Activated gamma-delta T cell (primary cell): ENCODE results near the gene PTCD2.
"Not testable (repeated sequence)": the region's sequence is repeated elsewhere in the genome, so short reads cannot be mapped to it uniquely, and the experiment has no call there.

Source experiments
- DNase-seq: peaks from one replicate; lab custom pipeline; 2025; lab: John Stamatoyannopoulos, UW

PTCD2 gene

GRCh38 chr5:72379936-72380335 is 59.8 kb downstream of the PTCD2 start:
- DNase-seq: no peak

- DNase-seq: no peak
Observed at GRCh38 chr5:72380492-72381274, 60.5 kb downstream of the PTCD2 start.

GRCh38 chr5:72383280-72383679 is 63.1 kb downstream of the PTCD2 start:
- no peak for DNase-seq

GRCh38 chr5:72383726-72384125 is 63.6 kb downstream of the PTCD2 start:
- no peak for DNase-seq

DNA sequence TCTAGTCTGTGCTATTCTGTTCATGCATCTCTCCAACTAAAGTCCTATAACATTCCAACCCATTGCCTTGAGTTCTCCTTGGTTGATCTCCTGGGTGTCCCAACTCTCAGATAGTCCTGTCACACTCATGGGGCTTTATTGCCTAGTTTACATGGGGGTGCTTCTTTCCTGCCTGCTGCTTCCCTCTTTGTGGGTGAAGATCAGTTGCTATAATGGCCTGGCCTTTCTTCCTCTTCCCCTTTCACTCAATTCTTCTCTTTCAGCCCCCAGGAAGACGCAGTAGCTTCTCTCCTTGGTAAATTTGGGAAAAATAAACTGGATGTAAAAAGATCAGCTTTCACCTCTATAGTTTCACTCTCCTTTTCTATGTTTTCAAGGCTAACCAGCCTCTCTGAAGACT is 66.5 kb downstream of the PTCD2 start:
- no peak for DNase-seq

- no peak for DNase-seq
Observed at GRCh38 chr5:72387985-72388384, 67.8 kb downstream of the PTCD2 start.

GRCh38 chr5:72388646-72389045 is 68.5 kb downstream of the PTCD2 start:
- DNase-seq: no peak

- no peak for DNase-seq
Observed at GRCh38 chr5:72390836-72391235, 70.7 kb downstream of the PTCD2 start.

- DNase-seq: no peak
Observed at GRCh38 chr5:72392326-72392733, 72.2 kb downstream of the PTCD2 start.

DNA sequence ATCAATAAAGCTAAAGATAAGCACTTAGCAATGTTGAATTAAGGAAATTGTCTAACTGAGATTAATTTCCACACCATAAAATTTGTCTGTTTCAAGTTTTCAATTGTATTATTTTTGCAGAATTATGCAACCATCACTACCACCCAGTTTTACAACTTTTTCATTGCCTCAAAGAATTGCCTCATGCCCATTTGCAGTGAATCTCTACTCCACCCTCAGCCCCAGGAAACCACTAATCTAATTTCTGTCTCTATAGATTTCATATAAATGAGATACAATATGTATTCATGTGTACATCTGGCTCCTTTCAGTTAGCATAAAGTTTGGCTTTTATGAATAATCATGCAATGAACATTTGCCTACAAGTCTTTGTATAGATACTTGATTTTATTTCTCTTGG is 72.9 kb downstream of the PTCD2 start:
- DNase-seq: no peak

DNA sequence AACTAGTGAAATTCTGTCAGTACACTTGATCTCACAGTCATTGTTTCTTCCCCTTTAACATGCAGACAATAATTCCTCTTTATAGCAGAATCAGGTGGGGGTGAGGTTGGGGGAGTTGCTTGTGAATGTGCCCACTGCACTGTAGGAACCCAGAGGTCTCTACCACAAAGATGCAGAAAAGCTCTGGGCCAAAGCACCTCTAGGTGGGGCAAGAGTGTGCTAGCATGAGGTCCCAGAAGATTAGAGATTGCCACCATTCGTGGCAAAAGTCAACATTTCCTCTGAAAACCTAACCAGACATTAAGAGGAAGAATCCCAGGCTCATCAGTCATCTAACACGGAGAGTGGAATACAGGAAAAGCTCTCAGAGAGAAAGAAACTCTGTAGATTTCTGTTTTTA is 74.5 kb downstream of the PTCD2 start:
- no peak for DNase-seq

- no peak for DNase-seq
Observed at GRCh38 chr5:72397836-72398235, 77.7 kb downstream of the PTCD2 start.

DNA sequence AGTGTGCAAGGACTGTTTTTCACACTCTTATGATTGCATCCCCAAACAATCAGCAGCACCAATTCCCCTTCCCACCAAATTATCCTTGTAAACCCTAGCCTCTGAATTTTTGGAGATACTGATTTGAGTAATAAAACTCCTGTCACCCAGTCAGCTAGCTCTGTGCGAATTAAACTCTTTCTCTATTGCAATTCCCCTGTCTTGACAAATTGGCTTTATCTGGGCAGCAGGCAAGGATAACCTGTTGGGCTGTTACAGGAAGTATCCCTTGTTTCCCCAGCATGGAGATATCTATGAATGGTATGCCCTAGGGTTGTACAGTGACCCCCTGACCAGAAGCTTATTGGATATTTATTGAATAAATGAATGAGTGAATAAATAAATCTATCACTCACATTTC is 80.8 kb downstream of the PTCD2 start:
- no peak for DNase-seq

DNA sequence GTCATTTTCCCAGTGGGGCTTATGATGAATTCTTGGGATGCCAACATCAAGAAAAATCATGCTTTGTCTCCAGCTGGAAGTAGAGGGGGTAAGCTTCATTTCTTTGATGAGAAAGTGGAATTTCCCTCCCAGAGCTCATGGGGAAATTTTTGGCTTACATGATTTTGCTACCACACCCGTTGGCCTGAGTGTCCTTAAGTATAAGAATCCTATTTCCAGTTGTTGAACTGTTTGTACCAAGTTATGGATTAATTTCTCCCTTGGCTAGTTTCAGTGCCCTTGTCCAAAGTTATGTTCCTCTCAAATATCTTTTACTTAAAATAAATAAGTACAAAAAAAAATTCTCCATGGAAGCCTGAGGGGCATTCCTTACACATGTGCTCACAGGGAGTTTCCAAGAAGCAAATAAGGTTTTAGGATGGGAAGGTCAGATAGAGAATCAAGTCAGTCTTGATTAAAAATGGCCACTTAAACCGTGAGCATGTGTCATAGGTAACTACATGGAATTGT is 82.3 kb downstream of the PTCD2 start:
- no peak for DNase-seq

- no peak for DNase-seq
Observed at GRCh38 chr5:72402959-72403628, 82.9 kb downstream of the PTCD2 start.

DNA sequence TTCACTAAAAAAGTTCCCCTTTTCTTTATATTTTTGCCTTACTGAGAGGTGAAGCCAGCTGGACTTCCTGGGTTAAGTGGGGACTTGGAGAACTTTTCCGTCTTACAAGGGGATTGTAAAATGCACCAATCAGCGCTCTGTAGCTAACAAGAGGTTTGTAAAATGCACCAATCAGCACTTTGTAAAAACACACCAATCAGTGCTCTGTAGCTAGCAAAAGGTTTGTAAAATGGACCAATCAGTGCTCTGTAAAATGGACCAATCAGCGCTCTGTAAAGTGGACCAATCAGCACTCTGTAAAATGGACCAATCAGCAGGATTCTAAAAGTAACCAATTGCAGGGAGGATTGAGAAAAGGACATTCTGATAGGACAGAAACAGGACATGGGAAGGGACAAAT is 84.6 kb downstream of the PTCD2 start:
- DNase-seq: not testable (repeated sequence)

- DNase-seq: no peak
Observed at GRCh38 chr5:72407078-72407477, 86.9 kb downstream of the PTCD2 start.

- DNase-seq: no peak
Observed at GRCh38 chr5:72407541-72407940, 87.4 kb downstream of the PTCD2 start.

DNA sequence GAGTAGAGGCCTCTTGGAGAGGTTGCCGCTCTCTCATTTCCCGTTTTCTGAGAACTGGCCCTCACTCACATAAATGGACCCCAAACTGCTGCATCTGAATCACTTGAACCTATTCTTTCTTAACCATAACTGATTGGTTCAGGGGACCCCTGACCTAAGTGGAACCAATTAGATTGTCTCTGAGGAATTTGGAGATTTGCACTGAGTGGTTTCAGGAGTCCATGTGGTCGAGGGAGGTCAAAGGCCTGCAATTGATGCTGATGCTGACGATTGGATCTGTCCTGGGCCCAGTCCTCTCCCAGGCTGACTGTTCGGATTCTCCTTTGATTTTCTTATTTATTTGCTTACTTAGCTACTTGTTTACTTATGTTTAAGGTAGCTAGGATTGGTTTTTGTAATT is 88.0 kb downstream of the PTCD2 start:
- DNase-seq: no peak

- DNase-seq: no peak
Observed at GRCh38 chr5:72408603-72409002, 88.4 kb downstream of the PTCD2 start.

DNA sequence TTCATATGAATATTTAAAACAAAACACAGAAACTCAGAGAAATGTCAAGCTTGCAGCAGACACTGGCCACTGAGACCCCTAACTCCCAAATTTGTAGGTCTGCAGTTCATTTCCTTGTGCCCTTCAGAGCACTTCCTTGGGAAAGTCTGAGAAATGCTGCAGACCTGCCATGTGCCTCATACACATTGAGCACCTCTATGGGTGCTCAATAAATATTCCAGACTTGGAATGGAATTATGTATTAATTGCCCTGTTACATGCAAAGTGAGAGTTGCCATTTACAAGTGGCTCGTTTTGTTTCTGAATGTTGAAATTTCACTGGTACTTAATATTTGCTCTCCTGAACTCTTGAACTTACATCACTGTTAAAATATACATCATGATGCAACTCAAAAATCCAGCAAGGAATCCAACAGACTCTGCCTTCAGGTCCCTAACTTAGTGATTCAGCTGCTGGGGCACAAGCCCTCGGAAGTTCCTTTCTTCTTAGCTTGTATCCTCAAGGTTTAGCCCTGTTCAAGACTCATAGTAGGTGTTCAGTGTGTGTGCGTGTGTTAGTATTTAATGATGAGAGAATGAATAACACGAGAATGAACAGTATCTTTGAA is 90.6 kb downstream of the PTCD2 start:
- DNase-seq: no peak

DNA sequence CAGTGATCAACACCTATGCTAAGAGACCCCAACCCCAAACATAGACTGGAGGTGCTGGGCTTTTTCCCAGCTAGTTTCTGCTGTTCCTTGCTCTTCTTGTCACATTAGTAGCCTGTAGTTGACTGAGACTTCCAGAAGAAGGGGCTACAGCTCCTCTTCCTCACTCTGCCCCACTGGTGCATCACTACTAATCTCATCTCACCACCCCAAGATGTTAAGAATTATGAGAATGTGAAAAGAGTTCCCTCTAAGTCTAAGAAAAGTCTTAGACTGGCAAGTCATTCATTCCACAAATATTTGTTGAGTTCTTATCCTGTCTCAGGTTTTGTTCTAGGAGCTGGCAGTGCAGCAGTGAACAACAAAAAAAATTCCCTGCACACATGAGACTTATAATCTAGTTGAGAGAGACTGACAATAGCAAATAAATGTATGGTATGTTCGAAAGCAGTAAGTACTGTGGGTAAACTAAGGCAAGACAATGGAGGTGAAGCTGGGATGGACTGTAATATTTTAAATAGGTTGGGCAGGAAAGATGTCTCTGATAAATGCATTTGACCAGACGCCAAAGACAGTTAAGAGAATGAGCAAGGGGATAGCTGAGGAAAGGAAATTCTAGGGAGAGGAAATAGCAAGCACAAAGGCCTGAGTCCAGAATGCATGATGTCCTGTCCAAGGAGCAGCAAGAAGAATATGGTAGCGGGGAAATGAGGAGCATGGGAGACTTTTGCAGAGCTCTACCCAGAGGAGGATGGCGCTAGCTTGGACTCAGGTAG is 92.3 kb downstream of the PTCD2 start:
- no peak for DNase-seq
